ENCODE measurements around the gene EIF5. TPM values are rescaled to one million over a fixed set of nuclear protein-coding genes. Genes with fewer than 3 reads are reported as not detected.

EIF5 gene
- total RNA-seq, 1 donor, result 322 TPM

DNA sequence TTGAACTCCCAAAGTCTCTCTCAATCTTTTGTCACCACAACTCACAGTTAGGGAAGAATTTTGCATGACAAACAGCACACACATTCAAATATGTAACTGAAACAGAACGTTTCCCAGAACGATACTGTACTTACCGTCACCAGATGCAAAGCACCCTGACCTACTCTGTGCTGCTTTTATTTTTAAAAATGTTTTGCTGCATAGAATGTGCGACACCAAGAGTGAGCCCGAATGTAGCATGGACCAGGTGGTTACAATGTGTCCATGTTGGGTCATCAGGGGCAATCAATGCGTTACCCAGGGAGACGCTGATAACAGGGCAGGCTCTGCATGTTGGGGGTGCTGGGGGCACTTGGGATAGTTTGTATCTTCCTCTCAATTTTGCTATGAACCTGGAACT lies 14.6 kb upstream of the EIF5 start:
- H3K4me3 ChIP-seq (ENCODE audit: low read depth, low read length), result no peak overlapping the region
- TF ChIP-seq, protein P1, sequence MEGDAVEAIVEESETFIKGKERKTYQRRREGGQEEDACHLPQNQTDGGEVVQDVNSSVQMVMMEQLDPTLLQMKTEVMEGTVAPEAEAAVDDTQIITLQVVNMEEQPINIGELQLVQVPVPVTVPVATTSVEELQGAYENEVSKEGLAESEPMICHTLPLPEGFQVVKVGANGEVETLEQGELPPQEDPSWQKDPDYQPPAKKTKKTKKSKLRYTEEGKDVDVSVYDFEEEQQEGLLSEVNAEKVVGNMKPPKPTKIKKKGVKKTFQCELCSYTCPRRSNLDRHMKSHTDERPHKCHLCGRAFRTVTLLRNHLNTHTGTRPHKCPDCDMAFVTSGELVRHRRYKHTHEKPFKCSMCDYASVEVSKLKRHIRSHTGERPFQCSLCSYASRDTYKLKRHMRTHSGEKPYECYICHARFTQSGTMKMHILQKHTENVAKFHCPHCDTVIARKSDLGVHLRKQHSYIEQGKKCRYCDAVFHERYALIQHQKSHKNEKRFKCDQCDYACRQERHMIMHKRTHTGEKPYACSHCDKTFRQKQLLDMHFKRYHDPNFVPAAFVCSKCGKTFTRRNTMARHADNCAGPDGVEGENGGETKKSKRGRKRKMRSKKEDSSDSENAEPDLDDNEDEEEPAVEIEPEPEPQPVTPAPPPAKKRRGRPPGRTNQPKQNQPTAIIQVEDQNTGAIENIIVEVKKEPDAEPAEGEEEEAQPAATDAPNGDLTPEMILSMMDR (IDR thresholded peaks at IDR 0.05; ENCODE audit: insufficient read depth, low read length), result no peak
- no peak for DNase-seq (ENCODE audit: low read depth)

DNA sequence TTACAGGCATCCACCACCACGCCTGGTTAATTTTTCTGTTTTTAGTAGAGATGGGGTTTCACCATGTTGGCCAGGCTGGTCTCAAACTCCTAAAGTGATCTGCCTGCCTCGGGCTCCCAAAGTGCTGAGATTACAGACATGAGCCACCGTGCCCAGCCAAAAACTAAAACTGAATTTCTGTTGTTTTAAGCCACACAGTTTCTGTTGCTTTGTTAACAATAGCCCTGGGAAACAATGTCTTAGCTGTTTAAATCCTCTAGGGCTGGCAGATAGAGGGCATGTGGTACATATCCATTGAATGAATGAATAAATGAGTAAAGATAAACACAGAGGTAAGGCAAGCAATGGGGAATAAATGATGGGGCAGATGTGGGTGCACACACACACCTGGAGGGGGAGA lies 8.0 kb upstream of the EIF5 start:
- no peak for DNase-seq (ENCODE audit: low read depth)
- no peak overlapping the region for H3K4me3 ChIP-seq (ENCODE audit: low read depth, low read length)
- TF ChIP-seq, protein P1 (IDR thresholded peaks at IDR 0.05; ENCODE audit: insufficient read depth, low read length), result no peak

DNA sequence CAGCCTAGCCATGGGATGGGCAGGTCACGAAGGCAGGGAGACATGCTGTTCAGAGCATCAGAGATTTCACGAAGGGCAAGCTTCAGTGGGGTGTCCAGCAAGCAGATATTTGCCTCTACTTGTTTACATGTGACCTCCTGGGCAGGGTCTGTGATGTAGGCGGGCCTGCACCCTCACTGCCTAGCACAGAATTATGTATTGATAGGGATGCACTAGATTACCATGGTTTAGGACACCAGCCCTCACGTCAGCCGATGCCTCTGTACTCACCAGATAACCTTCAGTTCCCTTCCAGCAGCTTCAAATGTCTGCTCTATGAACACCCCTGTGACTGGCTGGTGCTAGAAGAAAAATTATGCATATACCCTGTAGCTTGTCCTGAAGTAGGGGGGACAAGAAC lies 5.1 kb upstream of the EIF5 start:
- DNase-seq (ENCODE audit: low read depth), result no peak
- H3K4me3 ChIP-seq (ENCODE audit: low read depth, low read length), result no peak overlapping the region
- TF ChIP-seq, protein P1 (IDR thresholded peaks at IDR 0.05; ENCODE audit: insufficient read depth, low read length), result no peak

DNA sequence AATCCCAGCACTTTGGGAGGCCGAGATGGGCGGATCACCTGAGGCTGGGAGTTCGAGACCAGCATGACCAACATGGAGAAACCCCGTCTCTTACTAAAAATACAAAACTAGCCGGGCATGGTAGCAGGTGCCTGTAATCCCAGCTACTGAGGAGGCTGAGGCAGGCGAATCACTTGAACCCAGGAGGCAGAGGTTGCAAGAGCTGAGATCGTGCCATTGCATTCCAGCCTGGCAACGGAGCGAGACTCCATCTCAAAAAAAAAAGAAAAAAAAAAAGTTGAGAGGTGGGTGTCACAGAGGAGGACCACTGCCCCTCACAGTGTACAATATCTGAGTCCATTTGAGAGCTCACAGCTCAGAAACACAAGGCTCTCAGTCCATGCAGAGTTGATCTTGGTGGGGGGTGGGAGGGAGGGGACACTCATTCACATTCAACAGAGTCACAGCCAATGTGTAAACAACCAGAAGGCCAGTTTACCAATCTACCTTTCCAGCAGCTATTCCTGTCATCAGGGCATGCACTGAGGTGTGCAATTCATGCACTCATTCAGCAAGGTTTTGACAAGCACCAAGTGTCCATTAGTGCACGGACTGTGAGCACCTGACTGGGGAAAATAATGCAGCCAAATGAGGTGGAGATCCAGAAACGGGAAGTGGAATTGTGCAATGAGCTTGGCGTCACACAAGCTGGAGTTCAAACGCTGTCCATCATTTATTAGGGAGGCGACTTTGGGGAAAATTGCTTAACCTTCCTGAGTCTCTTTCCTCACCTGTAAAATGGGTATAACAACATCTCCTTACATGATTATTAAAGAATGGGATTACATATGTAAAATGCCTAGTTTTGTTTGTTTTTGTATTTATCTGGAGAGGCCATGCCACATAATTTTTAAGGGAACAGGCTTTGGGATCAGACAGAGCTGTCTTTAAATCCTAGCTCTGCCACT lies 4.4 kb upstream of the EIF5 start:
- no peak overlapping the region for H3K4me3 ChIP-seq (ENCODE audit: low read depth, low read length)
- DNase-seq (ENCODE audit: low read depth), result peak; percentile 61
- TF ChIP-seq, protein P1 (IDR thresholded peaks at IDR 0.05; ENCODE audit: insufficient read depth, low read length), result no peak

DNA sequence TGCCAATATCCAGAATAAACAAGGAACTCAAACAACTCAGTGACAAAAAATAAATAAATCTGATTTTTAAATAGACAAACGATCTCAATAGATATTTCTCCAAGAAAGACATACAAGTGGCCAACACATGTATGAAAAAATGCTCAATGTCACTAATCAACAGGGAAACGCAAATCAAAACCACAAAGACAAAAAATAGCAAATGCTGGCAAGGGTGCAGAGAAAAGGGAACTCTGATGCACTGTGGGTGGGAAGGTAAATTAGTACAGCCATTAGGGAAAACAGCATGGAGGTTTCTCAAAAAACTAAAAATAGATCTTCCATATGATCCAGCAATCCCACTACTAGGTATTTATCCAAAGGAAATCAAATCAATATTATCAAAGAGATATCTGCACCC lies 3.5 kb upstream of the EIF5 start:
- DNase-seq (ENCODE audit: low read depth), result no peak
- H3K4me3 ChIP-seq (ENCODE audit: low read depth, low read length), result no peak overlapping the region
- TF ChIP-seq, protein P1 (IDR thresholded peaks at IDR 0.05; ENCODE audit: insufficient read depth, low read length), result no peak

DNA sequence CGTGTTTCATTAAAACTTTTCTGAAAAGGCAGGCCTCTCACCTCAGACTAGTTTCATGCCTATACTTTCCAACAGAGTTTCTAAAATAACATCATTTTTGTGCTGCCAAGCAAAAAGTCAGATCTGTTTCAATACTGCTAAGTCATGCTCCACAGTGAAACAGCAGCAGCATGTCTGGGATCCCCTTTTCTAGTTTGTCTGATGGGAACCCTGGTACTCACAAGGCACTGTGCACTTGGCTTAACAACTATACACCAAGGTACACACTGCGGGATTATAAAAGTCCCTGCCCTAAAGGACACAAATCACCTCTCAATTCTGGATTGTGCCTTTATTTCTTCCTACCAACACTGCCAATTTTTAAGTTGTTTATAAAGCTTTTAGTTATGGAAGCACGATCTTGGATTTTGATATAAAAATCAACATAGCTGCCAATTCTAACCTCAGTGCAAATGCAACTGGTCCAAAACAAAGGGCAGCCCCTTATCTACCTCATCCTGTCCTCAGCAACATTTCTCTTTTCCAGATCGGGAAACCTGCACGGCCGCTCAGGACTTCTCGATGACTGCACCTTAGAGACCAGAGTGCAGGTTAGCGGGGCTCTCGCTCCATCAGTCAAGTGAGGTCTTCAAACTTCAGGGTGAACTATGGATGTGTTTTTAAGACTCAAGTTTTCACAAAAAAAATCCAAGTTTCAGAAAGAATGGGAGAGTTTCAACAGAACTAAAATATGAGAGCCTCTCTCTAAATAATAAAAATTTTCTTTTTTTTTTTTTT lies 1.7 kb upstream of the EIF5 start:
- H3K4me3 ChIP-seq (ENCODE audit: low read depth, low read length), result no peak overlapping the region
- TF ChIP-seq, protein P1 (IDR thresholded peaks at IDR 0.05; ENCODE audit: insufficient read depth, low read length), result no peak
- no peak for DNase-seq (ENCODE audit: low read depth)
